Memory B cell (primary cell): ENCODE data around the gene RHBDL2.
"Not testable (repeated sequence)": the region's sequence is repeated elsewhere in the genome, so short reads cannot be mapped to it uniquely, and the experiment has no call there.

Experiments used
- ATAC-seq: fragments of 150-1000 bp; cut with Tn5 transposase; 2 replicates; pipeline ENCODE4 v1.10.0; 2021; ENCODE audit warnings: low read depth, mild to moderate bottlenecking, moderate library complexity
- DNase-seq, 2 donors: peaks; one replicate each; pipeline ENCODE4 v3.0.0; 2022; ENCODE audit warnings: low spot score in 2 of 2
- H3K27ac Mint-ChIP-seq: one replicate; pipeline ENCODE4 v1.8.0; 2022; ENCODE audit warnings: mild to moderate bottlenecking, moderate library complexity, mixed read lengths
- H3K27me3 Mint-ChIP-seq: one replicate; pipeline ENCODE4 v1.8.0; 2022; ENCODE audit warnings: mixed read lengths
- H3K36me3 Mint-ChIP-seq: one replicate; pipeline ENCODE4 v1.8.0; 2022; ENCODE audit warnings: mild to moderate bottlenecking, mixed read lengths
- H3K4me1 Mint-ChIP-seq: one replicate; pipeline ENCODE4 v1.8.0; 2022; ENCODE audit warnings: mixed read lengths
- H3K4me3 Mint-ChIP-seq: one replicate; pipeline ENCODE4 v1.8.0; 2022; ENCODE audit warnings: mild to moderate bottlenecking, moderate library complexity, mixed read lengths
- H3K9me3 Mint-ChIP-seq: one replicate; pipeline ENCODE4 v1.8.0; 2022; ENCODE audit warnings: mixed read lengths

Gene RHBDL2

DNA sequence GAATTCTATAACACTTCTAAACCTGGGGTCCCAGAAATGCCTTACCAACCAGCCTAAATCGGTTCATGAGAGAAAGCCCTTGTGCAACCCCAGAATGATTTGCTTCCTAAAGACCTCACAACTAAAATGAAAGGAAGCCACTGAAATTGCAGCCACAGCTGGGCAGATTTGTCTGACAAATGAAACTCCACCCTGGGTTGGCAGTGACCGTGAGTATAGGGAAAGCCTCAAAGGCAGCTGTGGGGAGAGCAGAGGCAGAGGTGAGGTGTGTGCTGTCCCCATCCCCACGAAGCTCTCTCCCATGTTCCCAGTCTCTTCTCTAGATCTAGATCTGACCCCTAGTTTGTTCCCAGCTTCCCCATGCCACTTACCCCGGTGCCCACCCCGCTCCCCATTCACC is 23.1 kb downstream of the RHBDL2 start:
- no peak overlapping the region for H3K27ac Mint-ChIP-seq
- peaks cover 3% of the 10 kb centered on the region for H3K4me1 Mint-ChIP-seq

DNA sequence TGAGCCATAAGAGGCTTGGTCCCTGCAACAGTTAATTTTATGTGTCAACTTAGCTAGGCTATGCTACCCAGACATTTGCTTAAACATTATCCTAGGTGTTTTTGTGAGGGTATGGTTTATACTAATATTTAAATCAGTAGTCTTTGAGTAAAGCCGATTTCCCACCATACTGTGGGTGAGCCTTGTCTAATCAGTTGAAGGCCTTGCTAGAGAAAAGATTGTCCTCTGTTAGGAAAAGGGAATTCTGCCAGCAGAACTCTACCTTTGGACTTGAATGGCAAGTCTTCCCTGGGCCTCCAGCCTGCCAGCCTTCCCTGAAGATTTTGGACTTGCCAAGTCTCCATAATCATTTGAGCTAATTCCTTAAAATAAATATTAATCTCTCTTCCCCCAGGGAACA is 23.9 kb downstream of the RHBDL2 start:
- Mint-ChIP-seq H3K27ac (no peak overlapping the region), H3K27me3 (no peaks in the 10 kb centered on the region), H3K4me3 (no peak overlapping the region), H3K9me3 (no peaks in the 10 kb centered on the region), H3K4me1 (peaks cover 3% of the 10 kb centered on the region), H3K36me3 (peaks cover 1% of the 10 kb centered on the region)
- ATAC-seq, result no peak
- no peak for DNase-seq

More for the DNA sequence above, 23.1 kb downstream of the RHBDL2 start:
- Mint-ChIP-seq H3K27me3 (no peaks in the 10 kb centered on the region), H3K9me3 (no peaks in the 10 kb centered on the region), H3K4me3 (no peak overlapping the region), H3K36me3 (no peaks in the 10 kb centered on the region)
- DNase-seq (no peak), ATAC-seq (no peak)

DNA sequence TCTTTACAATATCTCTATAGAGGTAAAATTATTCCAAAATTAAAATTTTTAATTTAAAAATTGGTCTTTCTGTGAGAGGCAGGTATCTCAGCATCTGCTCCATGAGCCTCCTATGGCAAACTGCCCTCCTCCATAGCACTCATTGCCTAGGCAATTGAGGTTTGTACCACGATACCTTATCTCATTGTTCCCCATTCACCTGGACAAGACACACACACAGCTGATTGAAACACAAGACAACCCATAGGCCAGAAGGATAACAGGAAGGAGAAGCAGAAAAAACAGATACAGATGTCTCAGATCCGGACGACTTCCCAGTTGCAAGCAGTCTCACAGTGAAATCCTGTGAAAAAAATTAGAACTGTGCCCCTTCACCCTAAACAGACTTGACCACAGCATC is 24.3 kb downstream of the RHBDL2 start:
- Mint-ChIP-seq H3K4me1 (peaks cover 3% of the 10 kb centered on the region), H3K9me3 (no peaks in the 10 kb centered on the region), H3K27ac (no peak overlapping the region), H3K27me3 (no peaks in the 10 kb centered on the region), H3K4me3 (no peak overlapping the region), H3K36me3 (peaks cover 1% of the 10 kb centered on the region)
- no peak for ATAC-seq
- DNase-seq, result no peak

DNA sequence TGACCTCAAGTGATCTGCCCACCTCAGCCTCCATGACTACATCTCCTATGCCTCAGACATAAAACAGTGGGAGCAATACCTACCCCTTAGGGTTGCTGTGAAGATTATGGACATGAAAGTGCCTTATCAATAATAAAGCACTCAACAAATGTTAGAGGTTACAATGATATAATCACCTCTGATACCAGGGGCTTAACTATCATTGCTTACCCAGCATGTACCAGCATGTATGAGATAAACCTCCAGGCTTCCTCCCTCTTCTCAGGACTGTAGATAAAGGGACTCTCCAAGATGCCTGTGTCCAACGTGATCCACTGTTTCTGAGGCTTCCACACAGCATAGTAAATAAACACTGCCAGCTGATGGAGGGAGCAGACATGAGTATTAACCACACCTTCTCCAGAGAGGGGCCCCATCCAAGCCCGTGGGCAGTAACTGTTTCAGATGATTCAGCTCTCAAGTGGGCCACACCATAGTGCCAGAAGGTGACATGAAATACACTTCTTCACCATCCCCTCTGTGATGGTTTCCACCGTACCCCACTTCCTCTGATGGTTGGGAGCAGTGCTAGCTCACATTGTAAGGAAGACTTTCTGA is 26.2 kb downstream of the RHBDL2 start:
- Mint-ChIP-seq H3K36me3 (peaks cover 1% of the 10 kb centered on the region), H3K4me1 (peaks cover 3% of the 10 kb centered on the region), H3K27ac (no peak overlapping the region), H3K4me3 (no peak overlapping the region), H3K9me3 (no peaks in the 10 kb centered on the region), H3K27me3 (no peaks in the 10 kb centered on the region)
- ATAC-seq (no peak), DNase-seq (no peak)

DNA sequence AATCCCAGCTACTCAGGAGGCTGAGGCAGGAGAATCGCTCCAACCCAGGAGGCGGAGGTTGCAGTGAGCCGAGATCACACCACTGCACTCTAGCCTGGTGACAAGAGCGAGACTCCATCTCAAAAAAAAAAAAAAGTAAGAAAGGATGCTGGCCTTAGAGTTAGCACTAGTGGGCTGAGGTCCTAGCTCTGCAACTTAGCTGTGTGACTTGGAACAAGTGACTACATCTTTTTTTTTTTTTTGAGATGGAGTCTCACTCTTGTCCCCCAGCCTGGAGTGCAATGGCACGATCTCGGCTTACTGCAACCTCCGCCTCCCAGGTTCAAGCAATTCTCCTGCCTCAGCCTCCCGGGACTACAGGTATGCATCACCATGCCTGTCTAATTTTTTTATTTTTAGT is 26.7 kb downstream of the RHBDL2 start:
- not testable (repeated sequence) for H3K9me3 Mint-ChIP-seq, ATAC-seq, H3K27me3 Mint-ChIP-seq, H3K36me3 Mint-ChIP-seq, H3K4me1 Mint-ChIP-seq, H3K4me3 Mint-ChIP-seq, H3K27ac Mint-ChIP-seq, DNase-seq

DNA sequence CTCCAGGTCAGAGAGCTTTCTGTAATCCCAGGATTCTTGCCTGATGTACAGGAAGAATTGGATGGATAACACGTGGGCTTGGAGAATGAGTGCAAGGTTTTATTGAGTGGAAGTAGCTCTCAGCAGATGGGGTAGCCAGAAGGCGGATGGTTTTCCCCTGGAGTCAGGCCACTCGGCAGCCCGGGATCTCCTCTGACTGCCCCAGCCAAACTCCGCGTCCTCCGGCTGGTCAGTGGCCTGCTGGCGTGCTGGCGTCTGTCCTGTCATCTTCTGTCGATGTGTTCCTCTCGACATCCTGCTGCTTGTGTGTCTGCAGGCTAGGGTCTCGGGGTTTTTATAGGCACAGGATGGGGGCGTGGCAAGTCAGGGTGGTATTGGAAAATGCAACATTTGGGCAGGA is 32.8 kb downstream of the RHBDL2 start:
- no peaks in the 10 kb centered on the region for H3K4me1 Mint-ChIP-seq
- H3K4me3 Mint-ChIP-seq, result no peak overlapping the region
- H3K36me3 Mint-ChIP-seq, result peaks cover 4% of the 10 kb centered on the region
- DNase-seq, result no peak
- no peak for ATAC-seq
- no peaks in the 10 kb centered on the region for H3K27me3 Mint-ChIP-seq
- H3K27ac Mint-ChIP-seq, result no peak overlapping the region
- peaks cover 3% of the 10 kb centered on the region for H3K9me3 Mint-ChIP-seq

DNA sequence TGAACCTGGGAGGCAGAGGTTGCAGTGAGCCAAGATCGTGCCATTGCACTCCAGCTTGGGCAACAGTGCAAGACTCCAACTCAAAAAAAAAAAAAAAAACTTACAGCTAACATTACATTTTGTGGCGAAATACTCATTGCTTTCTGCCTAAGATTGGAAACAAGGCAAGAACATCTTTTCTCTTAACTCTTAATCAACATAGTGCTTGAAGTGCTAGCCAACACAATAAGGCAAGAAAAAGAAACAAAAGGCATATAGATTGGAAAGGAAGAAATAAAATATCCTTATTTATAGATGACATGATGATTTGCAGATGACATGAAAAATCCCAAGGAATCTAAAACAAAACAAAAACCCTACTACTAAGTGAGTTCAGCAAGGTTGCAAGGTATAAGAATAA is 35.6 kb downstream of the RHBDL2 start:
- ATAC-seq (no peak), DNase-seq (no peak)
- peaks cover 3% of the 10 kb centered on the region for H3K9me3 Mint-ChIP-seq
- H3K36me3 Mint-ChIP-seq, result peaks cover 3% of the 10 kb centered on the region
- H3K27me3 Mint-ChIP-seq, result no peaks in the 10 kb centered on the region
- no peak overlapping the region for H3K4me3 Mint-ChIP-seq
- no peak overlapping the region for H3K27ac Mint-ChIP-seq
- H3K4me1 Mint-ChIP-seq, result no peaks in the 10 kb centered on the region

DNA sequence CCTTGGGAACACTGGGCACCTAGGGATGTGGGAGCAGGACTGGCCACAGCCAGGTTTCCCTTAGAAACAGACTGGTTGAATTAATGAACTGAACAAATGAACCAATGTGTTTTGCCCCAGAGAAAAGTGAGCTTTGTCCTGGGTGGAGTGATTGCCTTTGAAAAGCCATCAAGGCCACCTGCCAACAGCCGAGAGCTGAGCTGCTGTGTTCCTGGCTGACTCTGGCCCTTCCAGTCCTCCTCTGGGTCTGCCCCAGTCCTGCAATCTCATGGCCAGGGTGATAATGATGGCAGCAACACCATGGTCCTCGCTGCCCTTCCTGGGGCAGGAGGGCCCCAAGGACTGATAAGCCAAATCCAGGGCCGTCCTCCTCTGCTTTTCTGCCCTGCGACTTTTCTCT is 42.1 kb downstream of the RHBDL2 start:
- H3K27me3 Mint-ChIP-seq, result no peaks in the 10 kb centered on the region
- no peak for ATAC-seq
- H3K4me1 Mint-ChIP-seq, result no peaks in the 10 kb centered on the region
- no peaks in the 10 kb centered on the region for H3K9me3 Mint-ChIP-seq
- H3K4me3 Mint-ChIP-seq, result no peak overlapping the region
- DNase-seq, result no peak
- no peak overlapping the region for H3K27ac Mint-ChIP-seq
- no peaks in the 10 kb centered on the region for H3K36me3 Mint-ChIP-seq

DNA sequence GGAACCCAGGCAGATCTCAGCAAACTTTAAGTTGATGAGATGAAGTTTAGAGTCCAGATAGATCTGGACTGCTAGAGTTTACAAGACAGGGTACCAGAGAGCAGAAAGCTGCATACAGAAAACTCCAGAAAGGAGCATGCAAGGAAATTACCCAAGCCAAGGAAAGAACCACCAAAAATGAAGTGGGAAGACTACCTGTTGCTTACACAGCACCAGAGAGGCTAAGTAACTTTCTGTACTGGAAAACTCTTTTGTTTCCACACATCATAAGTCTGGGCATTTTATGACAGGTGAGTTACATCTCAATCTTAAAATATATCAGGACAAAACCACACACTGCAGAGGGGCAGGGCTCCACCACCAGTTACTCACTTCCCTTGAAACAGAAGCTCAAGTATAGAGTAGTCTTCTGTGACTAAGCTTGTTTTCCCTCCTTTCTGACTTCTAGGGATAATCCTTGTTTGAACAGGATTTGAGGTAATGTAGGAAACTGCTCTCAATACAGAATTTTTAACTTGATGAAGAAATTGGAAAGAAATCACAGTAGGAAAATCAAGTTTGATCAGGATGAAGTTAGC is 42.9 kb downstream of the RHBDL2 start:
- Mint-ChIP-seq H3K36me3 (no peaks in the 10 kb centered on the region), H3K4me1 (no peaks in the 10 kb centered on the region), H3K27ac (no peak overlapping the region), H3K9me3 (no peaks in the 10 kb centered on the region), H3K4me3 (no peak overlapping the region), H3K27me3 (no peaks in the 10 kb centered on the region)
- DNase-seq (no peak), ATAC-seq (no peak)

DNA sequence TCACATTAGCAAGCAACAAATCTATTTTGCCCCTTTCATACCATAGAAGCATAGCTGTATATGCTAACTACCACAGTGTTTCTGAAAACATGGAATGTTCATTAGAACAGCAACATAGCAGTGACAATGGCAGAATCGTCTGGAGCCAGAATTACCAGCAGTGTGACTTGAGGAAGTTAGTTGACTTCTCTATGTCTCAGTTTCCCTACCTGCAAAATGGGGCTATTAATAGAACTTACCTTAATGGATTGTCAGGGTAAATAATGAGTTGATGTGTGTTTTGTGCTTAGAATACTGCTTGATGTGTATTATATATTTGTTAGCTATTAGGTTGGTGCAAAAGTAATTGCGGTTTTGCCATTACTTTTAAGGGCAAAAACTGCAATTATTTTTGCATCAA is 45.5 kb downstream of the RHBDL2 start:
- H3K4me1 Mint-ChIP-seq, result no peaks in the 10 kb centered on the region
- DNase-seq (no peak), ATAC-seq (no peak)
- no peaks in the 10 kb centered on the region for H3K9me3 Mint-ChIP-seq
- H3K36me3 Mint-ChIP-seq, result peaks cover 2% of the 10 kb centered on the region
- no peak overlapping the region for H3K27ac Mint-ChIP-seq
- no peaks in the 10 kb centered on the region for H3K27me3 Mint-ChIP-seq
- H3K4me3 Mint-ChIP-seq, result no peak overlapping the region

DNA sequence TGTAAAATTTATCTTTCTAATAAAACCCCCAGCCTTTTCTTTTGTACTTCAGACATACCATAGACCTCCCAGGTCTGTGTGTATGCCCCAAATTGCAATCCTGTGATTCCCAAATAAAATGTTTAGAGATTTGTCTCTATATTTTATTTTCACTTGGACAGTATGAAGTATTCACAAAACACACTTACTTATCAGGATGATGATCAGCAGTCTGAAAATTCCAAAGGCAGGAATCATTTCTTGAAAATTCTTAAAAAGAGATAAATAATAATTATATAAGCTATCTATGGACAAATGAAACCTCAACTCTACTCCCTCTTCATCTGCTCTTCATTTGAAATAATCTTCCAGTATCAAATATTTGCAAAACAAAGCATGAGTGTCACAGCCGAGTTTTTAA is 48.7 kb downstream of the RHBDL2 start:
- Mint-ChIP-seq H3K27me3 (no peaks in the 10 kb centered on the region), H3K36me3 (peaks cover 2% of the 10 kb centered on the region), H3K4me3 (no peak overlapping the region), H3K9me3 (no peaks in the 10 kb centered on the region), H3K27ac (no peak overlapping the region), H3K4me1 (no peaks in the 10 kb centered on the region)
- ATAC-seq, result no peak
- no peak for DNase-seq

DNA sequence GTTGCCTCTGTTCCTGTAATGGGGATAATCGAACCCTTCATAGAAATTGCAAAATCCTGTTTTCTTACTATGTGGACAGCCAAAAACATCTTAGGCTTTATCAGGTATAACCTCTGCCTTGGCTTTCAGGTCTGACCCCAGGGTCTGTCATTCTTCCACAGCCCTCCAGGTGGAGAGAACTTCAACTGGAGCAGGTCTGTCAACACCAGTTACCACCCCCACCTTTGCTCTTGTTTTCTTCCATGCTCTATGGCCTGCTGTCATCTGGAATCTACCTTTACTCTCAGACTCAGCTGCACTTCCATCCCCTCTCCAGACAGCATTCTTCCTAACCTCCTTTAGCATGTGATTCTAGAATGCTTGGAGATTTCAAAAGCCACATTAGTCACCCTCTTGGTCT is 49.9 kb downstream of the RHBDL2 start:
- no peaks in the 10 kb centered on the region for H3K9me3 Mint-ChIP-seq

DNA sequence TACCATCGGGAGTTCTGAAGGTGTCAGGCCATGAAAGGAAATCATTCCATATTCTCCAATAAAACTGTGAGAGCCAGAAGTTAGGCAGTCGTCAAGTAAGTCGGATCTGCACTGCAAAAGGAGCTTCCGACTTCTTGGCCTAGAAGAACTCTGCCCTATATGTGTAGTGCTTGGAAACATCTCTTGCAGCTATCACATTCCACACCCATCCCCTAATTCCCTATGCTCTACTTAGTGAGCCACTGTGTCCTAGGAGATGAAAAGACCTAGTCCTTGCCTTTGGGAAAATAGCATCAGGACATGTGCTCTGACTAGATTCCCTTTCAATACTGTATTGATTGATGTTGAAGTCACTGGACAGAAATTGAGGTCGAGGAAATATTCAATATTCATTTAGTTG is 52.0 kb downstream of the RHBDL2 start:
- Mint-ChIP-seq H3K27me3 (no peaks in the 10 kb centered on the region), H3K9me3 (no peaks in the 10 kb centered on the region), H3K4me3 (no peak overlapping the region), H3K4me1 (no peaks in the 10 kb centered on the region), H3K36me3 (peaks cover 2% of the 10 kb centered on the region), H3K27ac (no peak overlapping the region)
- DNase-seq, result no peak
- ATAC-seq, result no peak

More for the DNA sequence above, 49.9 kb downstream of the RHBDL2 start:
- ATAC-seq (no peak), DNase-seq (no peak)
- Mint-ChIP-seq H3K27me3 (no peaks in the 10 kb centered on the region), H3K4me3 (no peak overlapping the region), H3K27ac (no peak overlapping the region), H3K4me1 (no peaks in the 10 kb centered on the region), H3K36me3 (peaks cover 2% of the 10 kb centered on the region)

DNA sequence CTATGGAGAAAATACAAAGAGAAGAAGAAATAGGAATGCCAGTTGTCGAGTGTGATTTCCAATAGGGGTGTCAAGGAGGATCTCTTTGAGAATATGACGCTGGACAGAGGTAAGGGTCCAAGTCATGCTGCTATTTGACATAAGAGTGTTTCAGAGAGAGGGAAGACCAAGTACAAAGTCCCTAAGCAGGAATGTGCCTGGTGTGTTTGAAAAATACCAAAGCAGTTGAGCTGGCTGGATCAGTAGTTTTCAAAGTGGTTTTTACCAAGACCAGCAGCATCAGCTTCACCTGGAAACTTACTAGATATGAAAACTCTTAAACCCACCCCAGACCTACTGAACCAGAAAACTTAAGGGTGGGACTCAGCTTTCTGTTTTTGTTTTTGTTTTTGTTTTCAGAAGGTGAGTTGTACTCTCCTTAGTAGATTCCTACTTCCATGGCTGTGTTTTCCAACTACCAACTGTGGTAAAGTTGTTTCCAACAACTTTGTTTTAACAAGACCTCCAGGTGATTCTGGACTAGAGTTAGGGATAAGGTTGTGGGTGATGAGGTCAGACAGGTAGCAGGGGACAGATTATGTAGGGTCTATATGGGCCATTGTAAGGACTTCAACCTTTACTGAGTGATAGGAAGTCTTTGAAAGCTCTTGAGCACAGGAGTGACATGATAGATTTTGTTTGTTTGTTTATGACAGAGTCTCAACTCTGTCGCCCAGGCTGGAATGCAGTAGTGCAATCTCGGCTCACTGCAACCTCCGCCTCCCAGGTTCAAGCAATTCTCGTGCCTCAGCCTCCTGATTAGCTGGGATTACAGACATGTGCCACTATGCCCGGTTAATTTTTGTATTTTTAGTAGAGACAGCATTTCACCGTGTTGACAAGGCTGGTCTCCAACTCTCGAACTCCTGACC is 53.0 kb downstream of the RHBDL2 start:
- Mint-ChIP-seq H3K27ac (no peak overlapping the region), H3K4me1 (no peaks in the 10 kb centered on the region), H3K9me3 (no peaks in the 10 kb centered on the region), H3K4me3 (no peak overlapping the region), H3K27me3 (no peaks in the 10 kb centered on the region), H3K36me3 (peaks cover 2% of the 10 kb centered on the region)
- DNase-seq (no peak), ATAC-seq (no peak)
